IMR-90 (cell line): ENCODE data around the gene TTC21A. TPM values are rescaled to one million over a fixed set of nuclear protein-coding genes. Genes with fewer than 3 reads are reported as not detected.

Source experiments
- ATAC-seq: fragments of 200-7000 bp; cut with Tn5 transposase; 2 replicates; pipeline ENCODE4 v1.9.1; 2020; ENCODE audit warnings: low read depth, mild to moderate bottlenecking, moderate library complexity
- BruUV-seq: library from RNA; stranded (reverse); fragments of 400-500 nt; replicated peaks from 2 replicates; lab custom pipeline; 2021; lab: Mats Ljungman, UMichigan
- CTCF ChIA-PET: fragments of 300-600 bp; formaldehyde crosslinking; extraction: SDS; loops from one replicate; lab custom pipeline; 2021; ENCODE audit warnings: antibody characterized with exemption; lab: Yijun Ruan, JAX
- POLR2A ChIA-PET: fragments of 300-600 bp; sonication (Branson Sonifier 250); formaldehyde crosslinking; loops from one replicate; lab custom pipeline; 2022; ENCODE audit warnings: antibody characterized with exemption; ENCODE audit not compliant: unreplicated experiment; lab: Charles Lee
- DNase-seq: peaks from one replicate; pipeline ENCODE4 v3.0.0; 2013
- H2AFZ ChIP-seq: replicated peaks from 2 replicates; pipeline ENCODE3; 2013; ENCODE audit warnings: low read length, mild to moderate bottlenecking; ENCODE audit not compliant: poor library complexity
- H2AK5ac ChIP-seq: 2 replicates; pipeline ENCODE4 v1.6.1; 2013; ENCODE audit warnings: low read depth, low read length, inconsistent platforms
- H2AK9ac ChIP-seq: replicated peaks from 2 replicates; pipeline ENCODE3; 2013; ENCODE audit warnings: mild to moderate bottlenecking, low read depth, low read length, moderate library complexity; ENCODE audit not compliant: poor library complexity
- H2BK120ac ChIP-seq: 2 replicates; pipeline ENCODE4 v1.6.1; 2013; ENCODE audit warnings: low read depth, low read length, inconsistent platforms
- H2BK15ac ChIP-seq: 3 replicates; pipeline ENCODE4 v1.6.1; 2013; ENCODE audit warnings: low read depth, low read length, inconsistent platforms
- H2BK20ac ChIP-seq: 2 replicates; pipeline ENCODE4 v1.6.1; 2013; ENCODE audit warnings: low read depth, mild to moderate bottlenecking, inconsistent platforms, low read length, moderate library complexity
- H2BK5ac ChIP-seq: 2 replicates; pipeline ENCODE4 v1.6.1; 2013; ENCODE audit warnings: mild to moderate bottlenecking, low read depth, low read length, inconsistent platforms; ENCODE audit not compliant: poor library complexity, severe bottlenecking
- H3K14ac ChIP-seq: replicated peaks from 2 replicates; pipeline ENCODE4 v1.6.1; 2013; ENCODE audit warnings: low read depth, low read length, inconsistent platforms
- H3K18ac ChIP-seq: 2 replicates; pipeline ENCODE4 v1.6.1; 2013; ENCODE audit warnings: low read depth, low read length, control low read depth
- H3K23ac ChIP-seq: 2 replicates; pipeline ENCODE4 v1.6.1; 2013; ENCODE audit warnings: low read depth, low read length, inconsistent platforms
- H3K27ac ChIP-seq: 2 replicates; pipeline ENCODE4 v1.5.1; 2013; ENCODE audit warnings: mild to moderate bottlenecking, control low read depth, low read length; ENCODE audit not compliant: insufficient read depth
- H3K27me3 ChIP-seq: 2 replicates; pipeline ENCODE4 v1.6.1; 2013; ENCODE audit warnings: low read length; ENCODE audit not compliant: control insufficient read depth, insufficient read depth
- H3K36me3 ChIP-seq: 2 replicates; pipeline ENCODE4 v1.6.1; 2013; ENCODE audit warnings: low read length, mixed read lengths; ENCODE audit not compliant: control insufficient read depth, insufficient read depth
- H3K4ac ChIP-seq: 2 replicates; pipeline ENCODE4 v1.6.1; 2013; ENCODE audit warnings: low read depth, low read length, inconsistent platforms
- H3K4me1 ChIP-seq: 2 replicates; pipeline ENCODE4 v1.6.1; 2013; ENCODE audit warnings: low read length, mixed read lengths; ENCODE audit not compliant: control insufficient read depth, insufficient read depth
- H3K4me2 ChIP-seq: 2 replicates; pipeline ENCODE4 v1.6.1; 2013; ENCODE audit warnings: low read depth, mild to moderate bottlenecking, control low read depth, low read length, moderate library complexity
- H3K4me3 ChIP-seq: 2 replicates; pipeline ENCODE4 v1.5.1; 2013; ENCODE audit warnings: low read depth, mild to moderate bottlenecking, control low read depth, low read length, moderate library complexity; ENCODE audit not compliant: insufficient read depth
- H3K56ac ChIP-seq: 2 replicates; pipeline ENCODE4 v1.6.1; 2013; ENCODE audit warnings: low read length, inconsistent platforms; ENCODE audit not compliant: insufficient read depth; ENCODE audit errors: extremely low read depth
- H3K79me1 ChIP-seq, 2 experiments: 2 replicates each; pipeline ENCODE4 v1.6.1; 2013; ENCODE audit warnings: low read length in 2 of 2, inconsistent platforms in 1 of 2, low read depth in 1 of 2
- H3K9ac ChIP-seq: 2 replicates; pipeline ENCODE4 v1.6.1; 2013; ENCODE audit warnings: low read depth, low read length, control low read depth
- H3K9me1 ChIP-seq: 2 replicates; pipeline ENCODE4 v1.6.1; 2013; ENCODE audit warnings: low read length, inconsistent platforms; ENCODE audit not compliant: insufficient read depth
- H3K9me3 ChIP-seq: 2 replicates; pipeline ENCODE4 v1.6.1; 2013; ENCODE audit warnings: low read length; ENCODE audit not compliant: control insufficient read depth, insufficient read depth
- H4K20me1 ChIP-seq: 2 replicates; pipeline ENCODE4 v1.6.1; 2013; ENCODE audit warnings: low read length, inconsistent platforms; ENCODE audit not compliant: insufficient read depth
- H4K5ac ChIP-seq: 2 replicates; pipeline ENCODE4 v1.6.1; 2013; ENCODE audit warnings: mild to moderate bottlenecking, low read depth, low read length, control low read depth
- H4K8ac ChIP-seq, 2 experiments: 2 replicates each; pipeline ENCODE4 v1.6.1; 2013; ENCODE audit warnings: low read depth in 2 of 2, low read length in 2 of 2, control low read depth in 1 of 2, inconsistent platforms in 1 of 2
- H4K91ac ChIP-seq: 2 replicates; pipeline ENCODE4 v1.6.1; 2013; ENCODE audit warnings: low read depth, low read length, inconsistent platforms; ENCODE audit not compliant: insufficient read depth
- CTCF ChIP-seq: conservative IDR thresholded peaks from 2 replicates; pipeline ENCODE4 v1.5.1; 2012; ENCODE audit warnings: mild to moderate bottlenecking, low read depth, low read length, improper control_type of control experiment
- ELK1 ChIP-seq: fragments of 150-350 bp; IDR thresholded peaks from 2 replicates; pipeline ENCODE4 v1.6.1; 2016; ENCODE audit warnings: low read depth, mild to moderate bottlenecking, low read length, moderate library complexity, borderline replicate concordance
- MAZ ChIP-seq: IDR thresholded peaks from 2 replicates; pipeline ENCODE4 v1.6.1; 2012; ENCODE audit warnings: low read depth, mild to moderate bottlenecking, low read length, improper control_type of control experiment, moderate library complexity, borderline replicate concordance
- MXI1 ChIP-seq: IDR thresholded peaks from 2 replicates; pipeline ENCODE4 v1.6.1; 2012; ENCODE audit warnings: low read depth, mild to moderate bottlenecking, low read length, moderate library complexity, borderline replicate concordance
- NFE2L2 ChIP-seq: fragments of 150-350 bp; IDR thresholded peaks from 2 replicates; pipeline ENCODE4 v1.6.1; 2016; ENCODE audit warnings: low read depth, mild to moderate bottlenecking, low read length
- SMC3 ChIP-seq: fragments of 150-350 bp; IDR thresholded peaks from 2 replicates; pipeline ENCODE4 v1.6.1; 2016; ENCODE audit warnings: low read depth, mild to moderate bottlenecking, antibody characterized with exemption, low read length, moderate library complexity
- WGBS, 2 experiments: methylation state at CpG; one replicate each; pipeline versions ENCODE4 v1.1.5 to v1.1.7; 2013; ENCODE audit warnings: missing lambda C conversion rate in 2 of 2; ENCODE audit not compliant: insufficient read length in 1 of 2; ENCODE audit errors: extremely low coverage in 2 of 2; 5-methylcytosine and 5-hydroxymethylcytosine counted together
- dilution Hi-C: fragments of 300-500 bp; cut with HindIII; formaldehyde crosslinking; loops from one replicate; pipeline ENCODE4 v1.14.3; 2018; ENCODE audit warnings: low sequenced_read_pairs; ENCODE audit not compliant: unreplicated experiment
- in situ Hi-C: fragments of 300-500 bp; cut with MboI; formaldehyde crosslinking; loops from 3 replicates; pipeline ENCODE4 v1.14.3; 2019; ENCODE audit warnings: low sequenced_read_pairs, inconsistent platforms, mixed read lengths
- intact Hi-C: fragments of 100-400 bp; cut with micrococcal nuclease; formaldehyde crosslinking; loops from 2 replicates; pipeline ENCODE4 v1.10.0; 2022
- polyA plus RNA-seq, 3 experiments: library from polyadenylated mRNA; depleted of rRNA; stranded (reverse); fragments of >200 nt; gene quantifications; 2 replicates each; pipeline ENCODE4 v1.2.3, GENCODE V29; 2012; ENCODE audit warnings: low replicate concordance in 1 of 3
- total RNA-seq: library from RNA; depleted of rRNA; stranded (reverse); fragments of >200 nt; gene quantifications from 2 replicates; pipeline ENCODE4 v1.2.3, GENCODE V29; 2012

The TTC21A gene
- total and polyA plus RNA-seq, 2 of the 4 experiments (the other 2 are of a cell fraction): 0.90 to 1.8 TPM

GRCh38 chr3:39064646-39065045, 42.8 kb upstream of the TTC21A start:
- intact Hi-C loops: no loop called here
- H3K23ac ChIP-seq: no peak overlapping the region
- DNase-seq: peak; percentile 63

More at GRCh38 chr3:39064646-39065045, 42.8 kb upstream of the TTC21A start:
- H4K5ac ChIP-seq: no peak overlapping the region
- ChIA-PET POLR2A (no interaction called here), CTCF (interaction anchor here (1.0 to 1.1 kb wide), 2 partner anchors 17 to 227 kb away, joined by 3 to 4 read pairs; no protein-coding TSS in a partner anchor)
- H3K4me2 ChIP-seq: peak overlapping the region; percentile 25
- H2AK9ac ChIP-seq: no peak overlapping the region
- H3K36me3 ChIP-seq: peaks cover 10% of the 10 kb centered on the region; the same call in 1 of the 2 replicates
- no peak overlapping the region for H2AK5ac ChIP-seq
- H4K8ac ChIP-seq: peak overlapping the region in 1 of 2 experiments; percentile 18; a peak in 1 of 4 replicates
- H2BK5ac ChIP-seq: peak overlapping the region; percentile 55
- peaks cover 4% of the 10 kb centered on the region; the same call in 1 of the 2 replicates for H4K20me1 ChIP-seq
- no peak overlapping the region for H3K4me3 ChIP-seq
- no peak overlapping the region for H3K18ac ChIP-seq
- H3K4me1 ChIP-seq: peaks cover 2% of the 10 kb centered on the region; the same call in 1 of the 2 replicates
- H3K9me3 ChIP-seq: no peaks in the 10 kb centered on the region
- no peak overlapping the region for H2BK120ac ChIP-seq
- H3K79me1 ChIP-seq: peaks cover 17 to 24% of the 10 kb centered on the region in 2 experiments; a peak in 3 of 4 replicates
- ATAC-seq: peak; percentile 80
- in situ Hi-C loops: no loop called here
- TF ChIP-seq ELK1 (no peak), SMC3 (no peak), NFE2L2 (no peak), MXI1 (0 out of 2 replicates have a peak, but pooled peaks have one; percentile 26), CTCF (no peak), MAZ (no peak)
- dilution Hi-C loops: no loop called here
- no peak overlapping the region for H3K14ac ChIP-seq
- no peaks in the 10 kb centered on the region for H3K27me3 ChIP-seq
- H3K9me1 ChIP-seq: no peaks in the 10 kb centered on the region
- H4K91ac ChIP-seq: no peak overlapping the region
- no peak overlapping the region for H3K27ac ChIP-seq
- no peak overlapping the region for H2BK15ac ChIP-seq
- WGBS, 2 experiments: no CpG with 5 or more reads among the region's 1 CpG
- no peak overlapping the region for H3K56ac ChIP-seq
- no peak overlapping the region for H2BK20ac ChIP-seq
- H2AFZ ChIP-seq: no peak overlapping the region
- BruUV-seq: no TSS peak
- no peak overlapping the region for H3K4ac ChIP-seq
- no peak overlapping the region for H3K9ac ChIP-seq
